Gastrocnemius medialis (tissue), 4 donors: ENCODE measurements around the gene NGEF. TPM values are rescaled to one million over a fixed set of nuclear protein-coding genes. Genes with fewer than 3 reads are reported as not detected.

Experiments used
- ATAC-seq, 2 donors: fragments of 150-250 bp; one replicate each; pipeline ENCODE4 v1.9.1; 2016
- DNase-seq, 2 donors: peaks; one replicate each; pipeline ENCODE4 v3.0.0-alpha.2; 2019
- H3K27ac ChIP-seq, 4 donors: fragments of 200-600 bp; sonication (generic); 1 replicate in 1 of 4; 2 replicates in 3 of 4; pipeline ENCODE4 v1.5.1; 2016 to 2018; ENCODE audit warnings: mild to moderate bottlenecking in 2 of 4, moderate library complexity in 1 of 4
- H3K27me3 ChIP-seq, 3 donors: fragments of 200-600 bp; sonication (generic) in 2 of 3; 1 replicate in 1 of 3; 2 replicates in 2 of 3; pipeline versions ENCODE4 v1.5.1 to v1.6.0; 2016 to 2019; ENCODE audit warnings: mild to moderate bottlenecking in 1 of 3, moderate library complexity in 1 of 3
- H3K36me3 ChIP-seq, 2 donors: fragments of 200-600 bp; sonication (generic) in 1 of 2; one replicate each; pipeline ENCODE4 v1.5.1; 2017 to 2018
- H3K4me1 ChIP-seq, 2 donors: fragments of 200-600 bp; sonication (generic) in 1 of 2; one replicate each; pipeline ENCODE4 v1.5.1; 2016 to 2017; ENCODE audit warnings: mild to moderate bottlenecking in 2 of 2
- H3K4me3 ChIP-seq, 4 donors: fragments of 200-600 bp; sonication (generic) in 3 of 4; 1 replicate in 1 of 4; 2 replicates in 3 of 4; pipeline ENCODE4 v1.5.1; 2016 to 2019; ENCODE audit warnings: mild to moderate bottlenecking in 2 of 4
- H3K9me3 ChIP-seq, 3 donors: fragments of 200-600 bp; sonication (generic) in 2 of 3; 1 replicate in 1 of 3; 2 replicates in 2 of 3; pipeline ENCODE4 v1.5.1; 2016 to 2019
- POLR2A ChIP-seq, 2 donors: fragments of 450-650 bp; IDR thresholded peaks; one replicate each; pipeline ENCODE4 v1.6.1; 2017; ENCODE audit warnings: antibody characterized with exemption in 2 of 2, mild to moderate bottlenecking in 2 of 2, moderate library complexity in 2 of 2
- in situ Hi-C, 4 donors: fragments of 200-750 bp; cut with MboI; loops; one replicate each; pipeline versions ENCODE4 v1.15.0 to v1.8.0; 2017; ENCODE audit warnings: low sequenced_read_pairs in 4 of 4
- intact Hi-C: fragments of 100-400 bp; cut with DNase I; formaldehyde crosslinking; loops from one replicate; pipeline ENCODE4 v1.15.1; 2023; ENCODE audit warnings: low total_unique reads
- total RNA-seq, 4 donors: library from RNA; depleted of rRNA; stranded (reverse); fragments of >200 nt; gene quantifications; one replicate each; pipeline versions ENCODE4 v1.1.0 to v1.2.3, GENCODE V29; 2016
- TF ChIP-seq, protein P1 (sequence below), 5 experiments: fragments of 450-650 bp in 3 of 5; fragments of 200-600 bp in 2 of 5; sonication (generic) in 2 of 5; IDR thresholded peaks in 4 of 5; conservative IDR thresholded peaks in 1 of 5; 1 replicate in 4 of 5; 2 replicates in 1 of 5; pipeline ENCODE4 v1.5.1; 2016 to 2019; ENCODE audit warnings: antibody characterized with exemption in 5 of 5, mild to moderate bottlenecking in 3 of 5, moderate library complexity in 3 of 5

NGEF gene
- total RNA-seq, 4 donors from 2014 or later, result 0.66 to 1.5 (median 0.84) TPM; not detected in 1

- Histone ChIP-seq H3K9me3 (no peaks in the 10 kb centered on the region), H3K4me3 (no peak overlapping the region), H3K27me3 (no peaks in the 10 kb centered on the region), H3K27ac (no peak overlapping the region), H3K36me3 (no peaks in the 10 kb centered on the region), H3K4me1 (peaks cover 3 to 12% of the 10 kb centered on the region in 2 donors)
- ATAC-seq, result no peak
- in situ Hi-C loops (no loop called here), intact Hi-C loops (no loop called here)
- no peak for TF ChIP-seq POLR2A (IDR thresholded peaks at IDR 0.05)
- TF ChIP-seq, protein P1, sequence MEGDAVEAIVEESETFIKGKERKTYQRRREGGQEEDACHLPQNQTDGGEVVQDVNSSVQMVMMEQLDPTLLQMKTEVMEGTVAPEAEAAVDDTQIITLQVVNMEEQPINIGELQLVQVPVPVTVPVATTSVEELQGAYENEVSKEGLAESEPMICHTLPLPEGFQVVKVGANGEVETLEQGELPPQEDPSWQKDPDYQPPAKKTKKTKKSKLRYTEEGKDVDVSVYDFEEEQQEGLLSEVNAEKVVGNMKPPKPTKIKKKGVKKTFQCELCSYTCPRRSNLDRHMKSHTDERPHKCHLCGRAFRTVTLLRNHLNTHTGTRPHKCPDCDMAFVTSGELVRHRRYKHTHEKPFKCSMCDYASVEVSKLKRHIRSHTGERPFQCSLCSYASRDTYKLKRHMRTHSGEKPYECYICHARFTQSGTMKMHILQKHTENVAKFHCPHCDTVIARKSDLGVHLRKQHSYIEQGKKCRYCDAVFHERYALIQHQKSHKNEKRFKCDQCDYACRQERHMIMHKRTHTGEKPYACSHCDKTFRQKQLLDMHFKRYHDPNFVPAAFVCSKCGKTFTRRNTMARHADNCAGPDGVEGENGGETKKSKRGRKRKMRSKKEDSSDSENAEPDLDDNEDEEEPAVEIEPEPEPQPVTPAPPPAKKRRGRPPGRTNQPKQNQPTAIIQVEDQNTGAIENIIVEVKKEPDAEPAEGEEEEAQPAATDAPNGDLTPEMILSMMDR (IDR thresholded peaks at IDR 0.05 in 4 of 5, conservative IDR thresholded peaks at IDR 0.05 in 1 of 5), result no peak
- DNase-seq, result no peak
Measured at GRCh38 chr2:232888099-232888836, 124.8 kb downstream of the NGEF start.

GRCh38 chr2:232887171-232887850 lies 125.7 kb downstream of the NGEF start:
- Histone ChIP-seq H3K4me3 (no peak overlapping the region), H3K4me1 (peaks cover 3 to 12% of the 10 kb centered on the region in 2 donors), H3K27me3 (no peaks in the 10 kb centered on the region), H3K27ac (no peak overlapping the region), H3K36me3 (no peaks in the 10 kb centered on the region), H3K9me3 (no peaks in the 10 kb centered on the region)
- TF ChIP-seq, protein P1 (IDR thresholded peaks at IDR 0.05 in 4 of 5, conservative IDR thresholded peaks at IDR 0.05 in 1 of 5), result no peak
- no peak for TF ChIP-seq POLR2A (IDR thresholded peaks at IDR 0.05)
- no peak for DNase-seq
- intact Hi-C loops, result no loop called here
- in situ Hi-C loops, result no loop called here
- no peak for ATAC-seq

DNA sequence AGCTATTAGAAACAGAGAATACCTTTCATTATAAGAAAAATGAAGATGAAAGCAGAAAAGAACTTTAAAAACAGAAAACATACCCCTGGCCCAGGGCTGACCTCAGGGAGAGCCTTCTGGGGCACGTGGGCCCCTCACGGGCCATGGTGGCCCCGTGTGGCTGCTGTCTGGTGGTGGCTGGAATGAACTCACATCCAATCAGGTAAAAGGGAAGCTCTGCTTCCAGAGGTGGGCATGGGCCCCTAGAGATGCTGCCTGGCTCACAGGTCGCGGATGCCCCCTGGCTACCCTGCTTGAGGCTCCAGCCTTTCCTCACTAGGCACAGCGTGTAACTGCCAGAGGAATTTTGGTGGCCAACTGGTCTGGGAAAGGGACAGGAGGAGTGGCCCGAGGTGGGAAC lies 126.4 kb downstream of the NGEF start:
- no peaks in the 10 kb centered on the region for H3K36me3 ChIP-seq
- ATAC-seq (no peak), DNase-seq (no peak)
- H3K9me3 ChIP-seq, result no peaks in the 10 kb centered on the region
- no peak overlapping the region for H3K27ac ChIP-seq
- no peak for TF ChIP-seq POLR2A (IDR thresholded peaks at IDR 0.05)
- TF ChIP-seq, protein P1 (IDR thresholded peaks at IDR 0.05 in 4 of 5, conservative IDR thresholded peaks at IDR 0.05 in 1 of 5), result no peak
- intact Hi-C loops (no loop called here), in situ Hi-C loops (no loop called here)
- no peaks in the 10 kb centered on the region for H3K27me3 ChIP-seq
- peaks cover 2 to 11% of the 10 kb centered on the region in 2 donors for H3K4me1 ChIP-seq
- H3K4me3 ChIP-seq, result no peak overlapping the region

GRCh38 chr2:232886176-232886575 lies 126.9 kb downstream of the NGEF start:
- no peaks in the 10 kb centered on the region for H3K27me3 ChIP-seq
- in situ Hi-C loops, result no loop called here

More at GRCh38 chr2:232886176-232886575, 126.9 kb downstream of the NGEF start:
- Histone ChIP-seq H3K36me3 (no peaks in the 10 kb centered on the region), H3K4me1 (peaks cover 0 to 7% of the 10 kb centered on the region in 2 donors), H3K9me3 (no peaks in the 10 kb centered on the region), H3K4me3 (no peak overlapping the region), H3K27ac (no peak overlapping the region)
- TF ChIP-seq POLR2A (IDR thresholded peaks at IDR 0.05), result no peak
- TF ChIP-seq, protein P1 (IDR thresholded peaks at IDR 0.05 in 4 of 5, conservative IDR thresholded peaks at IDR 0.05 in 1 of 5), result no peak
- no peak for DNase-seq
- no peak for ATAC-seq
- intact Hi-C loops, result no loop called here
